AG04449 (cell line): ENCODE data around the gene GABRD.
"Not testable (repeated sequence)": the region's sequence is repeated elsewhere in the genome, so short reads cannot be mapped to it uniquely, and the experiment has no call there.

Source experiments
- CTCF ChIA-PET: fragments of 350-600 bp; formaldehyde crosslinking; extraction: SDS; loops from one replicate; lab custom pipeline; 2021; ENCODE audit warnings: antibody characterized with exemption; lab: Yijun Ruan, JAX
- POLR2A ChIA-PET: fragments of 400-600, 350-600 bp; formaldehyde crosslinking; extraction: SDS; loops from one replicate; lab custom pipeline; 2020; ENCODE audit warnings: antibody characterized with exemption, inconsistent platforms; lab: Yijun Ruan, JAX
- DNase-seq: peaks from one replicate; pipeline ENCODE4 v3.0.0-alpha.2; 2010; ENCODE audit warnings: low read depth, low spot score
- H3K4me3 ChIP-seq: 2 replicates; pipeline ENCODE4 v1.5.1; 2011; ENCODE audit warnings: low read depth, mild to moderate bottlenecking, control low read depth, low read length
- TF ChIP-seq, protein P1 (sequence below): IDR thresholded peaks from one replicate; pipeline ENCODE4 v1.5.1; 2011; ENCODE audit warnings: mild to moderate bottlenecking, moderate library complexity, low read length, control low read depth, inconsistent platforms; ENCODE audit not compliant: insufficient read depth; ENCODE audit errors: missing control alignments

GABRD gene

DNA sequence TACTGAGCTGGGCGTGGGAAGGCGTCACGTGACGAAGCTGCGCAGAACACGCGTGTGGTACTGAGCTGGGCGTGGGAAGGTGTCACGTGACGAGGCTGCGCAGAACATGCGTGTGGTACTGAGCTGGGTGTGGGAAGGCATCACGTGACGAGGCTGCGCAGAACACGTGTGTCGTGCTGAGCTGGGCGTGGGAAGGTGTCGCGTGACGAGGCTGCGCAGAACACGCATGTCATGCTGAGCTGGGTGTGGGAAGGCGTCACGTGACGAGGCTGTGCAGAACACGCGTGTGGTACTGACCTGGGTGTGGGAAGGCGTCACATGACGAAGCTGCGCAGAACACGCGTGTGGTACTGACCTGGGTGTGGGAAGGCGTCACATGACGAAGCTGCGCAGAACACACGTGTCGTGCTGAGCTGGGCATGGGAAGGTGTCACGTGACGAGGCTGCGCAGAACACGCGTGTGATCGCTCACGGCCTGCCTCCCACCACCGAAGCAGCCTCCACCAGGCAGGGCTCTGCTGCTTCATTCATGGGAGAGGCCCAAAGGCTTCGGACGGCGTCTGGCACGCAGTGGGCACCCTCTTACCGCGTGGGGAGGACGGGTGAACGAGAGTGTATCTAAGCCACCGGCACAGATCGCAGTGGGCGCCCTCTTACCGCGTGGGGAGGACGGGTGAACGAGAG lies 39.5 kb upstream of the GABRD start:
- ChIA-PET POLR2A (no interaction called here), CTCF (no interaction called here)
- TF ChIP-seq, protein P1, sequence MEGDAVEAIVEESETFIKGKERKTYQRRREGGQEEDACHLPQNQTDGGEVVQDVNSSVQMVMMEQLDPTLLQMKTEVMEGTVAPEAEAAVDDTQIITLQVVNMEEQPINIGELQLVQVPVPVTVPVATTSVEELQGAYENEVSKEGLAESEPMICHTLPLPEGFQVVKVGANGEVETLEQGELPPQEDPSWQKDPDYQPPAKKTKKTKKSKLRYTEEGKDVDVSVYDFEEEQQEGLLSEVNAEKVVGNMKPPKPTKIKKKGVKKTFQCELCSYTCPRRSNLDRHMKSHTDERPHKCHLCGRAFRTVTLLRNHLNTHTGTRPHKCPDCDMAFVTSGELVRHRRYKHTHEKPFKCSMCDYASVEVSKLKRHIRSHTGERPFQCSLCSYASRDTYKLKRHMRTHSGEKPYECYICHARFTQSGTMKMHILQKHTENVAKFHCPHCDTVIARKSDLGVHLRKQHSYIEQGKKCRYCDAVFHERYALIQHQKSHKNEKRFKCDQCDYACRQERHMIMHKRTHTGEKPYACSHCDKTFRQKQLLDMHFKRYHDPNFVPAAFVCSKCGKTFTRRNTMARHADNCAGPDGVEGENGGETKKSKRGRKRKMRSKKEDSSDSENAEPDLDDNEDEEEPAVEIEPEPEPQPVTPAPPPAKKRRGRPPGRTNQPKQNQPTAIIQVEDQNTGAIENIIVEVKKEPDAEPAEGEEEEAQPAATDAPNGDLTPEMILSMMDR = no peak
- H3K4me3 ChIP-seq = no peak overlapping the region
- no peak for DNase-seq

DNA sequence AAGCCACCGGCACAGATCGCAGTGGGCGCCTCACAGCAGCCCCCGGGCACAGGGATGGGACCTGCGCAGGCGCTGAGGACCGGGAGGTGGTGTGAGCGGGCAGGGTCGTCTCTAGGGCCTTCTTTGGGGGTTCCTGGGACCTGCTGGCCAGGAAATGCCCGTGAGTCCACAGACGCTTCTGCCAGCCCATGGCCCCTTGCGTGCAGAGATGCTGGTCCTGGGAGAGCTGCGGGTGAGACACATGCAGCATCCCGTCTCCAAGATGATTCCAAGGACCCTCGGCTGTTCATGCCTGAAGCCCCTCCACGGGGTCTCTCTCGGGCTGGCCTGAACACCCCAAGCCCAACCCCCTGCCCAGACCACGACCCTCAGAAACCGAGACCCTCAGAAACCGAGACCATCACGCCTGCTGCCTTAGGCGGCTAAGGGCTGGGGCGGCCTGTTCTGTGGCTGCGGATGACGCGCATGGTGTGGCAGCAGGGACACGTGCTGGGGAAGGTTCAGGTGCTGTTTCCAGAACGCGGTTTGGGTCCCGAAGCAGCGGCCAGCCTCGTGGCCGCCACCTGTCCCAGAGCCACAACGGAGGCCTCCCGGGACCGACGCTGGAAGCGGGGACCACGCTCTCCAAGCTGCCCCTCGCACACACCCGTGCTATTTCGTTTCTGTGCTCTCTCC lies 38.5 kb upstream of the GABRD start:
- ChIA-PET POLR2A (no interaction called here), CTCF (no interaction called here)
- H3K4me3 ChIP-seq = no peak overlapping the region
- DNase-seq = no peak
- TF ChIP-seq, protein P1 = no peak

- TF ChIP-seq, protein P1 = no peak
- no peak overlapping the region for H3K4me3 ChIP-seq
- DNase-seq = no peak
- ChIA-PET CTCF (no interaction called here), POLR2A (no interaction called here)
These were observed 38.0 kb upstream of the GABRD start for GRCh38 chr1:1981142-1981500.

GRCh38 chr1:1981631-1982327 lies 37.4 kb upstream of the GABRD start:
- CTCF ChIA-PET, H3K4me3 ChIP-seq, POLR2A ChIA-PET, DNase-seq: not testable (repeated sequence)

DNA sequence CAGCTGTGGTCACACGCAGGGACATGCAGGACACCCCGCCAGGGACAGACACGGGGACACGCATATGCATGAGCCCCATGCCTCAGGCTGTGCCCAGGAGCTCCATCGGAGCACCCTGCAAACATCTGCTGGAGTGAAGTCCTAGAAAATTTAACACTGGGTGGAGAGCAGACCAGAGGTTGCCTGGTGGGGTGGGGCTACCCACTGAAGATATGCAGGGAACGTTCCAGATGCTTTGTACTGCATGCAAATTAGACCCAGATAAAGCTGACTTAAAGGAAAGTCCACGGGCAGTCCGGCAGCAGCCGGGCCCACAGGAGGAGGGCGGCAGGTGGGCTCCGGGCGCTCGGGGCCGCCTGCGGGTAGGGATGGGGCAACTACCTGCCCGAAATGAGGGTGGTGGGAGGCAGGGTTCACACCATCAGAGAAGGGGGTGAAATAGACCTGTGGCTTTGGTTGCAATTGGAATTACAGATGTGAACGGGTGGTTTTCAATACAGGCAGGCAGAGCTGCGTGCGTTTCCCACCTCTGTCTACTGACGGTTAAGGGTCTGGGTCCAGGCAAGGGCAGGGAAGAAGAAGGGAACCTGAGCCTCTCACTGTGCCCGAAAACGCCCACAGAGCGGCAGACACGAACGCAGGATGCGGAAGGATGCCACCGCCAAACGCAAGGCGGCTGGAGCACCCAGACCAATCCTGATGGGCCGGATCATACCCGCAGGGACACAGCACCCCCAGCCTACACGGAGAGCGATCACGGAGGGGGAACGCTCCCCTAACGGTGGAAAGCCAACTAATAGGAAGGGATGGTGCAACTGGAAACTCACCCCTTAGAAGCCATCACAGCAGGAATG lies 36.5 kb upstream of the GABRD start:
- no peak for DNase-seq
- CTCF ChIA-PET = no interaction called here
- TF ChIP-seq, protein P1 = no peak

DNA sequence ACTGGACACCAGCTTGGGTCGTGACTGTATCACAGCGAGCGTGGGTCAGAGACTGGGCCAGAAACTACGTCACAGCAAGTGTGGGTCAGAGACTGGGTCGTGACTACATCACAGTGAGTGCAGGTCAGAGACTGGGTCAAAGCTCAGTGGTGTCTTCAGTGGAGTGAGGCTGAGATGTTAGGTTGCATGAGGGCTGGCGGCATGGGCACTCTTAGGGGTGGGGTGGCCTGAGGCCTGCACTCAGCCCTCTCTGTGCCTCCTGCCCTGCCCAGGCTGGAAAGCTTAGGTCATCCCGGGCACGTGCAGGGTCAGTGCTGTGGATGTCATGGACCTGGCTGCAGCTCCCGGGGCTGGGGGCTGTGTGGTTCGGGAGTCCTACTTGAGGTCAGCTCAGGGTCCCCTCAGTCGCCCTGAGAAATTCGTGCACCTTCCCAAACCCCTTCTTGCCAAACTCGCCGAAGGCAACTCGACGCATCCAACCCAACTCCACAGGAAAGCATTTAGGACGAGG lies 34.5 kb upstream of the GABRD start:
- CTCF ChIA-PET = no interaction called here
- H3K4me3 ChIP-seq = no peak overlapping the region
- DNase-seq = no peak
- POLR2A ChIA-PET = no interaction called here
- TF ChIP-seq, protein P1 = no peak

More for the DNA sequence above, 36.5 kb upstream of the GABRD start:
- H3K4me3 ChIP-seq = no peak overlapping the region
- POLR2A ChIA-PET = no interaction called here
